Dendritic cell treated with granulocyte-macrophage colony-stimulating factor and Interleukin-4, amounts not matched to agents 40 ng/mL and 50 ng/mL, for 4 days (primary cell): Measurements from ENCODE around the gene CNGB1.
A peak's percentile ranks its signal among the peaks of the same experiment; 100 is the strongest.
"Not testable (repeated sequence)": the region's sequence is repeated elsewhere in the genome, so short reads cannot be mapped to it uniquely, and the experiment has no call there.

Experiments
- H3K27ac Mint-ChIP-seq: one replicate; pipeline ENCODE4 v1.8.0; 2022; ENCODE audit warnings: mild to moderate bottlenecking, mixed read lengths
- H3K27me3 Mint-ChIP-seq: one replicate; pipeline ENCODE4 v1.8.0; 2022; ENCODE audit warnings: mild to moderate bottlenecking, mixed read lengths
- H3K36me3 Mint-ChIP-seq: one replicate; pipeline ENCODE4 v1.8.0; 2022; ENCODE audit warnings: low read depth, mixed read lengths
- H3K4me1 Mint-ChIP-seq: one replicate; pipeline ENCODE4 v1.8.0; 2022; ENCODE audit warnings: low read depth, mixed read lengths
- H3K4me3 Mint-ChIP-seq: one replicate; pipeline ENCODE4 v1.8.0; 2022; ENCODE audit warnings: mild to moderate bottlenecking, moderate library complexity, mixed read lengths
- H3K9me3 Mint-ChIP-seq: one replicate; pipeline ENCODE4 v1.8.0; 2022; ENCODE audit warnings: mixed read lengths
- intact Hi-C: fragments of 100-400 bp; cut with micrococcal nuclease; formaldehyde crosslinking; loops from one replicate; pipeline ENCODE4 v1.15.0; 2022

The CNGB1 gene

GRCh38 chr16:57855188-57855587 is 115.7 kb downstream of the CNGB1 start:
- Mint-ChIP-seq H3K4me1 (no peaks in the 10 kb centered on the region), H3K4me3 (no peak overlapping the region), H3K27me3 (peaks cover 8% of the 10 kb centered on the region), H3K36me3 (no peaks in the 10 kb centered on the region), H3K27ac (no peak overlapping the region), H3K9me3 (no peaks in the 10 kb centered on the region)
- intact Hi-C loops = no loop called here

GRCh38 chr16:57852189-57852588 is 118.7 kb downstream of the CNGB1 start:
- Mint-ChIP-seq H3K4me1 (no peaks in the 10 kb centered on the region), H3K36me3 (no peaks in the 10 kb centered on the region), H3K9me3 (no peaks in the 10 kb centered on the region), H3K4me3 (no peak overlapping the region), H3K27me3 (peaks cover 8% of the 10 kb centered on the region), H3K27ac (no peak overlapping the region)
- intact Hi-C loops = no loop called here

- Mint-ChIP-seq H3K27me3 (peaks cover 9% of the 10 kb centered on the region), H3K4me1 (peaks cover 7% of the 10 kb centered on the region), H3K9me3 (no peaks in the 10 kb centered on the region), H3K4me3 (no peak overlapping the region), H3K36me3 (no peaks in the 10 kb centered on the region), H3K27ac (no peak overlapping the region)
- intact Hi-C loops = no loop called here
These were observed 122.7 kb downstream of the CNGB1 start for GRCh38 chr16:57848181-57848580.

- H3K4me1 Mint-ChIP-seq, H3K4me3 Mint-ChIP-seq, H3K36me3 Mint-ChIP-seq, H3K9me3 Mint-ChIP-seq, intact Hi-C loops, H3K27me3 Mint-ChIP-seq: not testable (repeated sequence)
- peak overlapping the region; percentile 54 for H3K27ac Mint-ChIP-seq
These were observed 124.0 kb downstream of the CNGB1 start for GRCh38 chr16:57846931-57847330.

- H3K27ac Mint-ChIP-seq = no peak overlapping the region
- H3K4me3 Mint-ChIP-seq = no peak overlapping the region
- no peaks in the 10 kb centered on the region for H3K9me3 Mint-ChIP-seq
- no peaks in the 10 kb centered on the region for H3K36me3 Mint-ChIP-seq
- peaks cover 7% of the 10 kb centered on the region for H3K4me1 Mint-ChIP-seq
- peaks cover 9% of the 10 kb centered on the region for H3K27me3 Mint-ChIP-seq
- intact Hi-C loops = no loop called here
These were observed 124.7 kb downstream of the CNGB1 start for GRCh38 chr16:57846078-57846697.

GRCh38 chr16:57845115-57845514 is 125.8 kb downstream of the CNGB1 start:
- Mint-ChIP-seq H3K4me3 (no peak overlapping the region), H3K9me3 (no peaks in the 10 kb centered on the region), H3K36me3 (no peaks in the 10 kb centered on the region), H3K27ac (no peak overlapping the region), H3K4me1 (peaks cover 7% of the 10 kb centered on the region), H3K27me3 (peaks cover 9% of the 10 kb centered on the region)
- intact Hi-C loops = no loop called here

GRCh38 chr16:57844416-57845030 is 126.4 kb downstream of the CNGB1 start:
- no peaks in the 10 kb centered on the region for H3K9me3 Mint-ChIP-seq
- intact Hi-C loops = no loop called here
- no peak overlapping the region for H3K27ac Mint-ChIP-seq
- H3K4me3 Mint-ChIP-seq = no peak overlapping the region
- H3K27me3 Mint-ChIP-seq = peaks cover 12% of the 10 kb centered on the region
- no peaks in the 10 kb centered on the region for H3K36me3 Mint-ChIP-seq
- peaks cover 7% of the 10 kb centered on the region for H3K4me1 Mint-ChIP-seq

- intact Hi-C loops = no loop called here
- Mint-ChIP-seq H3K9me3 (no peaks in the 10 kb centered on the region), H3K27me3 (peaks cover 12% of the 10 kb centered on the region), H3K4me1 (peaks cover 7% of the 10 kb centered on the region), H3K36me3 (no peaks in the 10 kb centered on the region), H3K4me3 (no peak overlapping the region), H3K27ac (no peak overlapping the region)
These were observed 127.5 kb downstream of the CNGB1 start for GRCh38 chr16:57843400-57843799.

- H3K9me3 Mint-ChIP-seq = no peaks in the 10 kb centered on the region
- no peak overlapping the region for H3K27ac Mint-ChIP-seq
- H3K27me3 Mint-ChIP-seq = peaks cover 9% of the 10 kb centered on the region
- intact Hi-C loops = no loop called here
- no peaks in the 10 kb centered on the region for H3K36me3 Mint-ChIP-seq
- no peak overlapping the region for H3K4me3 Mint-ChIP-seq
- peaks cover 7% of the 10 kb centered on the region for H3K4me1 Mint-ChIP-seq
These were observed 128.3 kb downstream of the CNGB1 start for GRCh38 chr16:57842601-57843000.

GRCh38 chr16:57840833-57841232 is 130.1 kb downstream of the CNGB1 start:
- H3K4me3 Mint-ChIP-seq = no peak overlapping the region

GRCh38 chr16:57838161-57838560 is 132.8 kb downstream of the CNGB1 start:
- H3K27ac Mint-ChIP-seq = no peak overlapping the region
- H3K4me1 Mint-ChIP-seq = no peaks in the 10 kb centered on the region
- H3K36me3 Mint-ChIP-seq = no peaks in the 10 kb centered on the region
- H3K27me3 Mint-ChIP-seq = peaks cover 10% of the 10 kb centered on the region
- intact Hi-C loops = no loop called here
- no peak overlapping the region for H3K4me3 Mint-ChIP-seq
- H3K9me3 Mint-ChIP-seq = no peaks in the 10 kb centered on the region

More at GRCh38 chr16:57840833-57841232, 130.1 kb downstream of the CNGB1 start:
- no peaks in the 10 kb centered on the region for H3K36me3 Mint-ChIP-seq
- H3K27me3 Mint-ChIP-seq = peaks cover 11% of the 10 kb centered on the region
- intact Hi-C loops = no loop called here
- H3K9me3 Mint-ChIP-seq = no peaks in the 10 kb centered on the region
- H3K4me1 Mint-ChIP-seq = no peaks in the 10 kb centered on the region
- H3K27ac Mint-ChIP-seq = no peak overlapping the region

- Mint-ChIP-seq H3K27ac (no peak overlapping the region), H3K4me1 (no peaks in the 10 kb centered on the region), H3K9me3 (no peaks in the 10 kb centered on the region), H3K27me3 (peaks cover 10% of the 10 kb centered on the region), H3K36me3 (no peaks in the 10 kb centered on the region), H3K4me3 (no peak overlapping the region)
- intact Hi-C loops = no loop called here
These were observed 133.4 kb downstream of the CNGB1 start for GRCh38 chr16:57837305-57838125.

GRCh38 chr16:57835439-57835838 is 135.5 kb downstream of the CNGB1 start:
- H3K4me3 Mint-ChIP-seq, intact Hi-C loops, H3K4me1 Mint-ChIP-seq, H3K27ac Mint-ChIP-seq, H3K9me3 Mint-ChIP-seq, H3K36me3 Mint-ChIP-seq: not testable (repeated sequence)
- peaks cover 13% of the 10 kb centered on the region for H3K27me3 Mint-ChIP-seq

- Mint-ChIP-seq H3K27ac (no peak overlapping the region), H3K36me3 (no peaks in the 10 kb centered on the region), H3K27me3 (peaks cover 13% of the 10 kb centered on the region), H3K4me1 (no peaks in the 10 kb centered on the region), H3K4me3 (no peak overlapping the region), H3K9me3 (no peaks in the 10 kb centered on the region)
- intact Hi-C loops = no loop called here
These were observed 136.0 kb downstream of the CNGB1 start for GRCh38 chr16:57834936-57835335.
